Muscle layer of duodenum (tissue), 2 donors: ENCODE results near the gene UPK3A.

Experiments used
- H3K27ac ChIP-seq: one replicate; pipeline ENCODE4 v1.7.0; 2013; ENCODE audit warnings: mild to moderate bottlenecking, low read length
- H3K27me3 ChIP-seq: one replicate; pipeline ENCODE4 v1.7.0; 2013; ENCODE audit warnings: low read depth, mild to moderate bottlenecking, control low read depth, low read length
- H3K36me3 ChIP-seq, 2 donors: one replicate each; pipeline ENCODE4 v1.7.0; 2013; ENCODE audit warnings: low read length in 2 of 2, control low read depth in 1 of 2, mild to moderate bottlenecking in 1 of 2; ENCODE audit not compliant: insufficient read depth in 2 of 2, control insufficient read depth in 1 of 2
- H3K4me1 ChIP-seq, 2 donors: one replicate each; pipeline ENCODE4 v1.7.0; 2013; ENCODE audit warnings: low read length in 2 of 2, mild to moderate bottlenecking in 2 of 2, control low read depth in 1 of 2, moderate library complexity in 1 of 2; ENCODE audit not compliant: insufficient read depth in 2 of 2, control insufficient read depth in 1 of 2
- H3K4me3 ChIP-seq, 2 donors: one replicate each; pipeline ENCODE4 v1.7.0; 2013; ENCODE audit warnings: low read length in 2 of 2, low read depth in 1 of 2, mild to moderate bottlenecking in 1 of 2
- H3K9me3 ChIP-seq, 2 donors: one replicate each; pipeline ENCODE4 v1.7.0; 2013; ENCODE audit warnings: low read length in 2 of 2, control low read depth in 1 of 2, mild to moderate bottlenecking in 1 of 2; ENCODE audit not compliant: control insufficient read depth in 1 of 2
- donor health status: healthy.

Gene UPK3A

GRCh38 chr22:45284705-45285262 lies at the start of gene UPK3A:
Gene UPK3A (plus strand): TSS chr22:45284949. CDS start chr22:45285014, 65 bp downstream.
- Histone ChIP-seq H3K36me3 (no peaks in the 10 kb centered on the region), H3K27me3 (no peaks in the 10 kb centered on the region), H3K9me3 (no peaks in the 10 kb centered on the region), H3K4me1 (peaks cover 7 to 18% of the 10 kb centered on the region in 2 donors), H3K4me3 (peak within 1 kb of the TSS; percentile 3 to 54), H3K27ac (no peak within 1 kb of the TSS)

GRCh38 chr22:45235101-45235777 lies 49.5 kb upstream of the UPK3A start:
- Histone ChIP-seq H3K36me3 (peaks cover 0 to 6% of the 10 kb centered on the region in 2 donors), H3K27me3 (no peaks in the 10 kb centered on the region), H3K4me3 (no peak overlapping the region), H3K9me3 (no peaks in the 10 kb centered on the region), H3K4me1 (peaks cover 6 to 19% of the 10 kb centered on the region in 2 donors), H3K27ac (no peak overlapping the region)

DNA sequence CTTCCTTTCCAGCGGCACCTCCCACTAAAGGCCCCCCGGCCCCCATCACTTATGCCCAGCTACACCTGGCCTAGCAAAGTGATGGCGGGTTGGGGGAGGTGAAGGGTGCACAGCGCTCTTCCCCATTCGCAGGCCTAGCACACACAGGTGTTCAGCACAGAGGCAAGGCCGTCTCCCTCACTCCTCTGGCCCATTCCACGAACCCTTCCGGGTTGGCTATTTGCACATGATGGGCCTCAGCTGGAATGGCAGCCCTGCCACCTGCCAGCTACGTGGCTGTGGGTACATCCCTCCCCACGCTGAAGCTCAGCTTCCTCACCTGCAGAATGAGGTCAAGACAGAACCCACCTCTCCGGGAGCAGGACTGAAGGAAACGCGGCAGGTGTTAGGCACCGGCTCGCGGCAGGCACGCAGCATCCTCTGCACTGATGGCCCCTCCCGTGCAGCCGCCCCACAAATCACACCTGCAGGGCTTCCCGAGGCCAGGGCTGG lies 48.9 kb upstream of the UPK3A start:
- no peaks in the 10 kb centered on the region for H3K27me3 ChIP-seq
- peaks cover 0 to 6% of the 10 kb centered on the region in 2 donors for H3K36me3 ChIP-seq
- H3K4me1 ChIP-seq = peaks cover 6 to 20% of the 10 kb centered on the region in 2 donors
- H3K9me3 ChIP-seq = no peaks in the 10 kb centered on the region
- no peak overlapping the region for H3K4me3 ChIP-seq
- no peak overlapping the region for H3K27ac ChIP-seq

GRCh38 chr22:45237065-45237990 lies 47.4 kb upstream of the UPK3A start:
- peaks cover 0 to 6% of the 10 kb centered on the region in 2 donors for H3K36me3 ChIP-seq
- H3K27me3 ChIP-seq = no peaks in the 10 kb centered on the region
- H3K4me3 ChIP-seq = no peak overlapping the region
- no peak overlapping the region for H3K27ac ChIP-seq
- peaks cover 10 to 23% of the 10 kb centered on the region in 2 donors for H3K4me1 ChIP-seq
- no peaks in the 10 kb centered on the region for H3K9me3 ChIP-seq

DNA sequence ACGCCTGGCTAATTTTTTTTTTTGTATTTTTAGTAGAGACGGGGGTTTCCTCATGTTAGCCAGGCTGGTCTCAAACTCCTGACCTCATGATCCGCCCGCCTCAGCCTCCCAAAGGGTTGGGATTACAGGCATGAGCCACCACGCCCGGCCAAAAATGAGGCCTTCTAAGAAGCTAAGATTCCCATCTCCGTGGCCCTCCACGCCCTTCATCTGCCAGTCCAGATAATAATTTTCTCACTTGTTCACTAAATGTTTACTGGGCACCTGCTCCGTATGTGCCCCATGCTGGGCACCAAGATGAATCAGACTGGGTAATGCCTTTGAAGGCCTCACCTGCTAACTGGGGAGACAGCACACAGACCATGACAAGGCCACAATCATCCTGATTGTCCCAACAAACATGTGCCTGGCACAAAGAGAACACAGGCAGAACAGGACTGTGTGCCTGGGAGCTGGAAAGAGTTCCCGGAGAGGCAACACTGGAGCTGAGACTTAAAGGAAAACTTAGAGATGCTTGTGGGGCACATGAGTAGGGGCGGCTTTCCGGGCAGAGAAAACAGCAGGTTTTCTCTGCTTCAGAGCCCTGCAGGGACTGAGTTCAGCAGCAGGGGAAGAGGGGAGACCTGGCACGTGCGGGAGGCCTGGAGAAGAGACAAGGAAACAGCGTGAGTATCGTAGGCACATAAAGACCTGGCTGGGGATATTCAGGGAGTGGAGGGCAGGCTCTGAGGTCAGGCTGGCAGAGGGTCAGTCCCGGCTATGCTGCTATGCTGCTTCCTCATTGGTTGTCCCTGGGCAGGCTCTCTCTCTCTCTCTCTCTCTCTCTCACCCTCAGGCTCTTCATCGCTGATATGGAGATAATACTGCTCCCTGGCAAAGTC lies 46.4 kb upstream of the UPK3A start:
- Histone ChIP-seq H3K4me1 (peaks cover 10 to 24% of the 10 kb centered on the region in 2 donors), H3K36me3 (peaks cover 0 to 6% of the 10 kb centered on the region in 2 donors), H3K27ac (no peak overlapping the region), H3K27me3 (no peaks in the 10 kb centered on the region), H3K4me3 (no peak overlapping the region), H3K9me3 (no peaks in the 10 kb centered on the region)

DNA sequence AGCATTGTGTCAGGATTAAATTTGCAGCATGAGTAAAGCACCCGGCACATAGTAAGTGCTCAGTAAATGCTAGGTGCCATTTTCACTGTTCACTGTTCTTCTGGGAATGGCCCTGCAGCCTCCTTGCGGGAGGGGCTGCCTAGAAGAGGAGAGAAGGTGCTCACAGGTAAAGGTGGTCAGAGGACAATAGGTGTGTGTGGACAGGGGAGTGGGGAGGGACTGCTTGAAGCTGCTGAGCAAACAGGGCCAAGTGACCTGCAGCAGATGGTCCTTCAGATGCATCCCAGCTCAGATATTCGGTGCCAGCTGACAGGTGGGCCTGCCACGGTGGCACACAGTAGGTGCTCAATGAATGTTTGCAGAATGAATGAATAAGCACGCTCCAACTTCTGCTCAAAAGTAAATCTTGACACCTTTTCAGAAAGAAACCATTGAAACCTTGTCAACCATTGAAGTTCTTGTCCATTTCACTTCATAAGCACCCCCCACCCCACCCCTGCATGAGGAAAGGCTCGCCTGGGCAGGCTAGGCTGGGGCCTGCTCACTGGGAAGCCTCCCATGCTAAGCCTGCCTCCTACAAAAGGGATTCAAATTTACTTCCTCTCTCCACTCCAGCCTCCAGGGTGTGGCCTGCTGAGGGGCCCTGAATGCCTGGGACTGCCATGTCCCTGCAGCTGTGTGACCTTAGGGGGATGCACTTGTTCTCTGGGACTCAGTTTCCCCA lies 45.6 kb upstream of the UPK3A start:
- Histone ChIP-seq H3K27ac (no peak overlapping the region), H3K4me1 (peaks cover 10 to 24% of the 10 kb centered on the region in 2 donors)

GRCh38 chr22:45239681-45240051 lies 45.1 kb upstream of the UPK3A start:
- H3K4me1 ChIP-seq = peaks cover 10 to 24% of the 10 kb centered on the region in 2 donors

More for the DNA sequence above, 45.6 kb upstream of the UPK3A start:
- Histone ChIP-seq H3K9me3 (no peaks in the 10 kb centered on the region), H3K27me3 (no peaks in the 10 kb centered on the region), H3K36me3 (no peaks in the 10 kb centered on the region), H3K4me3 (peak overlapping the region; percentile 64 to 81)

DNA sequence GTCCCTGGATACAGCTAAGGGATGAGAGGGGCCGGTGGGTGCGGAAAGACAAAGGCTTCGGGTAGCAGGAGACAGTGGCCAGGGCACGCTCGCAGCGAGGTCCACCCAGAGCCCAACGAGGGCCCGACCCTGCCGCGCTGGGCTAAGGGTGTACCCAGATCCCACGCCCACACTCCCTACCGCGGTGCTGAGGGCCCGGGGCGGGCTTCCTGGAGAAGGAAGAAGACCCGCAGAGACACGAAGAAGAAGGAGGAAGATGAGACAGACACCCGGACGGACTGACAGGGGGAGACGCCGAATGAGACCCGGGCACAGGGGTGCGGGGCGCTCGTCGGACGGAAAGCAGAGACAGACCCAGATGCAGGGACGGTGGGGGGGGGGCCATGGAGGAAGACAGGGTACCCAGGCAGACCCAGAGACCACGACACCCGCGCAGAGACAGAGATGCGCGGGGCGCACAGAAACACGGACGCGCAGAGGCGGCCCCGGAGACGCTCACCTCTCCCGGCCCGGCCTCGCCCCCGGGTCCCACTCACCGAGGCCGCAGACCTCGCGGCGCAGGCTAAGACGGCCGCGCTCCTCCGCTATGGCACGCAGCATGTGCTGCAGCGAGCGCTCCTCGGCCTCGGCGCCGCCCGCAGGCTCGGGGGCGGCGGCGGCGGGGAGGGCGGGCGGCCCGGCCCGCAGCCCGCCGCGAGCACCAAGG lies 44.5 kb upstream of the UPK3A start:
- Histone ChIP-seq H3K27ac (no peak overlapping the region), H3K27me3 (no peaks in the 10 kb centered on the region), H3K36me3 (no peaks in the 10 kb centered on the region), H3K4me3 (peak overlapping the region; percentile 64 to 81), H3K9me3 (no peaks in the 10 kb centered on the region), H3K4me1 (peaks cover 10 to 30% of the 10 kb centered on the region in 2 donors)

More at GRCh38 chr22:45239681-45240051, 45.1 kb upstream of the UPK3A start:
- Histone ChIP-seq H3K27me3 (no peaks in the 10 kb centered on the region), H3K36me3 (no peaks in the 10 kb centered on the region), H3K9me3 (no peaks in the 10 kb centered on the region), H3K4me3 (peak overlapping the region; percentile 64 to 81), H3K27ac (no peak overlapping the region)

GRCh38 chr22:45240810-45241631 lies 43.7 kb upstream of the UPK3A start, which contains the start of gene KIAA0930:
Gene KIAA0930 (minus strand): TSS chr22:45240894. CDS start chr22:45240703, 191 bp downstream.
- H3K27me3 ChIP-seq = no peaks in the 10 kb centered on the region
- H3K4me1 ChIP-seq = peaks cover 10 to 30% of the 10 kb centered on the region in 2 donors
- peak within 1 kb of the TSS; percentile 64 to 81 for H3K4me3 ChIP-seq
- H3K9me3 ChIP-seq = no peaks in the 10 kb centered on the region
- H3K27ac ChIP-seq = no peak within 1 kb of the TSS
- no peaks in the 10 kb centered on the region for H3K36me3 ChIP-seq
